HCT116 (cell line): Measurements from ENCODE around the gene ZBTB7C.

Source experiments
- CTCF ChIP-seq, 3 experiments: fragments of 200-600 bp in 1 of 3; sonication (generic) in 1 of 3; IDR thresholded peaks in 2 of 3; conservative IDR thresholded peaks in 1 of 3; 2 replicates each; pipeline ENCODE4 v1.5.1; 2012 to 2017; ENCODE audit warnings: low read depth in 2 of 3, low read length in 2 of 3, antibody characterized with exemption in 1 of 3, borderline replicate concordance in 1 of 3, control low read depth in 1 of 3, mild to moderate bottlenecking in 1 of 3, mixed read lengths in 1 of 3, mixed run types in 1 of 3, moderate library complexity in 1 of 3; ENCODE audit not compliant: insufficient read depth in 1 of 3
- POLR2A ChIP-seq: IDR thresholded peaks from 2 replicates; pipeline ENCODE4 v1.7.0; 2011; ENCODE audit warnings: borderline replicate concordance; ENCODE audit not compliant: insufficient read depth, insufficient read length; ENCODE audit errors: extremely low read depth
- ZBTB33 ChIP-seq: IDR thresholded peaks from 2 replicates; pipeline ENCODE4 v1.6.1; 2011; ENCODE audit warnings: mild to moderate bottlenecking, low read length, moderate library complexity; ENCODE audit not compliant: insufficient replicate concordance; ENCODE audit errors: extremely low read depth

- TF ChIP-seq CTCF (IDR thresholded peaks at IDR 0.05 in 2 of 3, conservative IDR thresholded peaks at IDR 0.05 in 1 of 3; ENCODE audit: borderline replicate concordance in 1 of 3, insufficient read depth in 1 of 3, low read depth in 2 of 3, low read length in 2 of 3) (no peak), ZBTB33 (no peak), POLR2A (no peak)
These were observed 236.8 kb downstream of the ZBTB7C start for GRCh38 chr18:48172226-48173006.
